SKM-1 (cell line): ENCODE measurements around the gene MRPS30.
"Not testable (repeated sequence)": the region's sequence is repeated elsewhere in the genome, so short reads cannot be mapped to it uniquely, and the experiment has no call there.

Experiments
- DNase-seq: peaks from one replicate; lab custom pipeline; 2025; ENCODE audit not compliant: unreplicated experiment; lab: John Stamatoyannopoulos, UW

Gene MRPS30

DNA sequence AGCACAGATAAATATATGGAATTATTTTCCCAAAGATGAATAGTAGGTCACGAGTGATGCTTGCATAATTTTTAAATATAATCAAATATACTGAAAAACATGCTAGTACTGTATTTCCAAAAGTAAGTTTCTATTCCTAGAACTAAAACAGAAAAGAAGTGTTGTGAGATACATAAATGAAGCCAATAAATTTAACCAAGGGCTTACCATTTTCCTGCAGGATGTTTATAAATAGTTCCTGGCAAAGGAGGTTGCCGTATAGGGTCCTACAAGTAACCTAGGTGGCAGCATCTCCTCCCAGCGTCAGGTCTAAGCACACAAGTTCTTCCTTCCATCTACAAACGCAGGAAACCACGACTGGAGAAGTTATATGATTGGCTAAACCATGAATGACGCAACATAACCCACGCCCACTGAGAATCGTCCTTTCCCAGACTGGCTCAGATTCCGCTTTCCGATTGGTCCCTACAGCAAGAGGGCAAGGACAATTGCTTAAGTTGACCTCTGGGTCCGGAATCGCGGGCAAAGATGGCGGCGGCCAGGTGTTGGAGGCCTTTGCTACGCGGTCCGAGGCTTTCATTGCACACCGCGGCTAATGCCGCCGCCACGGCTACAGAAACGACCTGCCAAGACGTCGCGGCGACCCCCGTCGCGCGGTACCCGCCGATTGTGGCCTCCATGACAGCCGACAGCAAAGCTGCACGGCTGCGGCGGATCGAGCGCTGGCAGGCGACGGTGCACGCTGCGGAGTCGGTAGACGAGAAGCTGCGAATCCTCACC lies at the start of gene MRPS30:
TSS of gene MRPS30 (plus strand) at position 513 of the 780 bp plus-strand sequence. CDS start at position 529, 16 bp downstream.
- peak; percentile 98 for DNase-seq

DNA sequence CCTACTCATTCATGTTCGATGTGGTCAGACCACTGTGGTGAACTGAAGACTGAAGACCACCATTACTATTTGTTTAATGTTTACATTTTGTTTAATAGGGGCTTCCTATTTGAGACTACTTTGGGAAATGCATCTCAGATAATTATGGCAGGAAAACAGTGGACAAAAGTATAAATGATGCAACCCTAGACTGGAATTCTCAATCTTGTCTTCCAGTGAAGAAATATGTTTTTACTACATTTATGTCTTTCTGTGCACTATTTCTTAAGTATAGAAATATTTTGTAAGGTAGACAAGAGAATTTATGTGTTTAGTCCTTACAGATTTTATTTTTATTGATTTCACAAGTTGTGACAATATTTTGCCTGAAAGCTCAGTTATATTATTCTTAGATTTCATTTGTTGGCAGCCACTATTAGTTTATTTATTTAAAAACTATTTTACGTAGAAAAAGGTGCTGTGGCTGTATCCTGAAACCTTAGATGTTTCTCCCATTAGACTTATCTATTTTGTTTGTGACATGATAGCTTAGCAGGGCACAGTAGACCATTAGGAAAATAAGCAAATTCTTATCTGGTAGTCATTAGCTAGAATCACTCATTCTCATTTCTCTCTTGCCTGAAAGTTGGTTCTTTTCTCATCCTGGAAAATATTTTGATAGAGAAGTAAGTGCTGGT lies 39.4 kb upstream of the MRPS30 start:
- DNase-seq, result no peak

DNA sequence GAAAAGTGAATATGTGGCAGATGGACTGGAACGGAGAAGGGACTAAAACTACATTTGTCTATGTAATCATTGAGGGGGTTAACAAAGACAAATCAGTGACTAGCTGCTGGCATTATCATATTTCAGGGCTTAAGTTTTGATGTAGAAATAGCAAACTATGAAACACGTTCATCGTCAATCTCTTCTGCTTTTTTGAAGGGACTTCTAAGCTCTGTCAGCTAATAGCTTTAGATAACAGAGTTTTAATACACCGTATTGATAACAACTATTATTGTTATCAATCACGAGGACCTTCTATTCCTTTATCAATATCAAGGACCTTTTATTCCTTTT lies 38.9 kb upstream of the MRPS30 start:
- DNase-seq, result no peak

DNA sequence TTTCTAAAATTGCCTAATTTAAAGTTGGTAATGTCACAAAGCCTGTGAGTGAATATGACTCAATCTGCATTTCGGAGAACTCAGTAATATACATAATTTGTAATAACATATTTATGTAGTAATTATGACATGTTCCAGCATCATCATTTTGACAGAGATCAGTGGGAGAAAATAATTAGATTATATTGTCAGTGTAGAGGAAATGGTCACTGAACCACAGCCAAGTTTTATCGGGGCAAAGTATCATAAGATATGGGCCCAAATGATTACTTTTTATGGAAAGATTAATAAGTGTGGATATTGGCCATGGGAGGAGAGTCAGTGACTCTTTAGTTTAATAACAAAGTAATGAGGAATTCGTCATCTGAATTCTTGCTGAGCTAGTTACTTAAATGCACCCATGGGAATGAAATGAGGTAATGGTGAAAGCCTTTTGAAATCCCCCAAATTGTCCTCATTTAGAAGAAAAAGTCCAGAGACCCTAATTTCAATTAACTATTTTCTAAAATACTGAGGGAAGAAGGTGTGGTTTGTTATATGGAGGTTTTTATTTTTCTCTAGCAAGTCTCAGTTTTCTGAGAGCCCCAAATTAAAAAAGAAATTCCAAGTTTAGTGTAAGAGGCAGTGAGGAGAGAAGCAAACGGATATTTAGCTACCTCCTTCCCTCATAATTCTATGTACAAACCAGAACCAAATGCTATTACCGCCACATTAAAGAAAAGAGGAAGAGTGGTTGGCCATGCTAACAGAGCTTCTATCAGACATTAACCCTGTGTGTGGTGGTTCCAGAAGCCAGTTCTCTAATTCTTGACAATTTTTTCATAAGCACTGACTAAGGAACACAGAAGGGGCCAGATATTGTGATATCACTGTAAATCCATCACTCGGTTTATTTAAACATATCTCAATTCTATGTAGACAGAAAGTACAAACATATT lies 37.7 kb upstream of the MRPS30 start:
- no peak for DNase-seq

DNA sequence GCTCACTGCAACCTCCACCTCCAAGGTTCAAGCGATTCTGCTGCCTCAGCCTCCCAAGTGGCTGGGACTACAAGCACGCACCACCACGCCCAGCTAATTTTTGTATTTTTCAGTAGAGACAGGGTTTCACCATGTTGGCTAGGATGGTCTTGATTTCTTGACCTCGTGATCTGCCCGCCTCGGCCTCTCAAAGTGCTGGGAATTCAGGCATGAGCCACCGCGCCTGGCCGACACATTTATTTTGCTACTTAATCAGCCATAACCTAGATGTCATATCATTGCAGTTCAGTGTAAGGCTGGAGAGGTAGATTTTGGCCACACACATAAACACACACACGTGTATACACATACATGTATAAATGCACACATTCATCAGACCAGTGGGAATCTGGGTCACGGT lies 36.4 kb upstream of the MRPS30 start:
- not testable (repeated sequence) for DNase-seq

DNA sequence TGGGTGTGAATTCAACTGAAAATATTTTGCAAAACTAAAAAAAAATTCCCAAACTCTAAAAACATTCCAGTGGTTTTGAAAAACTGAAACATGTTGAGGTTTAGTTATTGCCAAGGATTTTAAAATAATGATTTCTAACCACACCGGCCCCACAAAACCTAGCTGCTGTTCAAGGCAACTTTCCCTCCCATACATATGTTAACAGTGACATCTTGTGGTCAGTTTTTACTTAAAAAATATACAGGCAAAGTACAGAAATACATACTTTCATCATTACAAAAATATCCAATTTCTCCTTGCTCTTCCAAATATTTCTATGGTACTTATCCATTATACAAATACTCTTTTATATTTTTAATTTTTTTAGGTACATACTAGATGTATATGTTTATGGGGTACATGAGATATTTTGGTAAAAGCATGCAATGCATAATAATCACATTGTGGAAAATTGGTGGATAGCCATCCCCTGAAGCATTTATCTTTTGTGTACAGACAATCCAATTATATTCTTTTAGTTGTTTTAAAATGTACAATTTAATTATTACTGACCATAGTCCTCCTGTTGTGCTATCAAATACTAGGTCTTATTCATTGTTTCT lies 34.4 kb upstream of the MRPS30 start:
- peak; percentile 40 for DNase-seq

DNA sequence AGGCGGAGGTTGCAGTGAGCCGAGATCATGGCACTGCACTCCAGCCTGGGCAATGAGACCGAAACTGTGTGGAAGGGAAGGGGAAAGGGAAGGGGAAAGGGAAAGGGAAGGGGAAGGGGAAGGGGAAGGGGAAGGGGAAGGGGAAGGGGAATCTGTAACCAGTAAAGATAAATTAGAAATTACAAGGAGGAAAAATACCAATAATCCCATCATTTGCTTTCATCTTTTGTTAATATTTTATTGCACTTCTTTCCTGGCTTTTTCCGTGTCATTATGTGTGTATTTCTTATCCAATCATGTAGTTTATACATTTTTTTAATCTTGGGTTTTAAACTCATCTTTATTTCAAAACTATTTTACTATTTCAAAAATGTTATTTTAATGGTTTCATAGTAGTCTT lies 29.6 kb upstream of the MRPS30 start:
- no peak for DNase-seq

DNA sequence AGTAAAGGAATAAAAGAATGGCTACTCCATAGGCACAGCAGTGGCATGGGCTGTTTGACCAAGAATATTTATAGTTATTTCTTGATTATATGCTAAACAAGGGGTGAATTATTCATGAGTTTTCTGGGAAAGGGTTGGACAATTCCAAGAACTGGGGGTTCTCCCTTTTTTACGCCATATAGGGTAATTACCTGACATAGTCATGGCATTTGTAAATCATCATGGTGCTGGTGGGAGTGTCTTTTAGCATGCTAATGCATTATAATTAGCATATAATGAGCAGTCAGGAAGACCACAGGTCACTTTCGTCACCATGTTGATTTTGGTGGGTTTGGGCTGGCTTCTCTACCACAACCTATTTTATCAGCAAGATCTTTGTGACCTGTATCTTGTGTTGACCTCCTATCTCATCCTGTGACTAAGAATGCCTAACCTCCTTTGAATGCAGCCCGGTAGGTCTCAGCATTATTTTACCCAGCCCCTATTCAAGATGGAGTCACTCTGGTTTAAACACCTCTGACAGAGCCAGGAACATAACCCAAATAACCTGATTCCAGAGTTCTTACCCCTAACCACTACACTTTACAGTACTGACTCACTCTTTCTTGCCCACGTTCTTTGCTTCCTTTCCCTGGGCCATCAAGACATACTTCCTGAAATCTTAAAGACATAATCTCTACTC lies 25.0 kb upstream of the MRPS30 start:
- DNase-seq, result no peak

DNA sequence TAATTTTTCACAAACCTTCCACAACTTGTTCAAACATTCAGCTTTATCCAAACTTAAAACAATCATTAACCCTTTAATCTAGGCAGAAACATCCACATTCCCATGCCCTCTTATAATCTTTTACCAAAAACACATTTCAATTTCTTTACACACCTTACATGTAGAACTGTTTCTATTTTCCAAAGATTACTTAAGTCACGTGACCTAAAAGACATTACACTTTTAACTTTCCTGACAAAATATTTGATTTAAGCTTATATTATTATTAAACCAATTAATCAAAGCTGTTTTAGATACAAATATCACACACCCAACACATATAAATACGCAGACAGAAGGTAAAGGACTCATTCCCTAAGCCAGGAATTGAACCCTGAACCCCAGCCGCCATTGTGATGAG lies 21.0 kb upstream of the MRPS30 start:
- DNase-seq, result no peak

DNA sequence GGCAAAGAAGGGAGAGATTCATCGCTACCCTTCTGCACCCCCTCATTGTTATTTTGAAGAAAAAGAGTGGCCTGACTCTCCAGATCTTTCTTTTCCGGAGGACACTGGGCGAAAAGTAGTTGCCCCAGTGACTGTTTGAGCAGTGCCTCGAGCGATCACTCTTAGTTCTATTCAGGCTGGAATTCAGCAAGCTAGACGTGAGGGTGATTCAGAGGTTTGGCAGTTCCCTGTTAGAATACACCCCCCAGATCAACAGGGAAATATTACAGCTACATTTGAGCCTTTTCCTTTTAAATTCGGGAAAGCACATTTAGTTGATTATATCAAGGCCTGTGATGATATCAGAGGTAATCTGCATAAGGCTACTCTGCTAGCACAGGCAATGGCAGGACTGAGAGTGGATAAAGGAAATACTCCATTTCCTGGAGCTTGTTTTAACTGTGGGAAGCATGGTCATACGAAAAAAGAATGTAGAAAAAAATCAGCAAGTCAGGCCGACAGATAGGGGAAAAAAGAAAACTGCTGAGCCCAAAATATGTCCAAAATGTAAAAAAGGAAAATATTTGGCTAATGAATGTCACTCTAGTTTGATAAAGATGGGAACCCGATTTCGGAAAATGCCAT lies 19.3 kb upstream of the MRPS30 start:
- DNase-seq, result not testable (repeated sequence)

DNA sequence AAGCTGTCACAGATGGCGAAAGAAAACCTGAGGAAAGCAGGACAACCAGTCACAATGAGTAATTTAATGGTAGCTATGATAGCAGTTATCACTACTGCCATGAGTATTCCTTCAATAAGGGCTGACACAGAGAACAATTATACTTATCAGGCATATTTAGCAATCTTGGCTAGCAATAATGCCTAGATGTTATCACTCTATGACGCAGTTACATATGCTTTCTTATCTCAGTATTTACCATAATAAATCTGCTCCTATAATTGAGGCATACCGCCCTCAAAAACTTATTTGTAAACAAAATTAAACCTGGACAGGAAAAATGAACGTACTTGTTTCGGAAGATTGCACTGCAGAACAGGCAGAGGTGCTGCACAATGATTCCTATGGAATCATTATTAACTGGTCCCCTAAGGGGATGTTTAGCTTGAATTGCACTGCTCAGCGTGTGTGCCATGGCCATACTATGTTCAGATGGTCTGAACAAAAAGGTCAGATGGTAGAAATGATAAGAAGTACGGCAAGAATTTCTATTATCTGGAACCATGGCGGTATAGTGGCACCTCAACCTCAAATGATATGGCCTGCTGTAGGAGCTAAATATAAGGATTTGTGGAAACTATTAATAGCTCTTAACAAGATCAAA lies 16.6 kb upstream of the MRPS30 start:
- DNase-seq, result not testable (repeated sequence)

DNA sequence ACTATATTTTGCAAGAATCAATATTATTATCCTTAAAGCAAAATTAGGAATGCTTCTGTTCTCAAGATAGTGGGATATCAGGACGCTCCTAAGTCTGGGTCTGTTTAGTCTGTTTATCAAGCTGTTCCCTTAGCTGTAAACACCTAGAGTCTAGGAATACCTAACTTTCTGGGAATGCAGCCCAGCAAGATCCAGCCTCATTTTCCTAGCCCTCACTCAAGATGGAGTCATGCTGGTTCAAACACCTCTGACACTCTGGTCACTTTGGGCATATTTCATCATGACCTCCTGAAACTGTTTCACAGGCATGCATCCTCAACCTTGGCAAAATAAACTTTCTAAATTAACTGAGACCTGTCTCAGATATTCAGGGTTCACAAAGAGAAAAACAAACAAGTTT lies 14.4 kb upstream of the MRPS30 start:
- no peak for DNase-seq

DNA sequence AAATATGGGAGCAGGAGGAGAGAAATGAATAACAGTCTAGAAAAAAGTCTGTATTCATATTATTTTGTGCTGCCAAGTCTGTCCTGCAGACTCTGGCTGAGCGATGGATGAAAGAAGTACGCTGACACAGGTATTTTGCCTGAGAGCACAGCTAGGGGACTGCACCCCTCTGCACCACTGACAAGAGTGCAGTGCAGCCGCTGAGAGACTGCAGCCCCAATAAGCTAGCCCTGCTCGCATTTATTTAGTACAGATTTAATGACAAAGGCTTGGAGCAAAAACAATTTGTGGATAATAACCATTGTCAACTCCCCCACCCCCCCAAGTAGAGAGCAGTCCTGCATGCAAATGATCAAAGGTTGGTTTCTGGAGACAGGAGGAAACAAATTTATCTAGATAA lies 13.3 kb upstream of the MRPS30 start:
- no peak for DNase-seq

DNA sequence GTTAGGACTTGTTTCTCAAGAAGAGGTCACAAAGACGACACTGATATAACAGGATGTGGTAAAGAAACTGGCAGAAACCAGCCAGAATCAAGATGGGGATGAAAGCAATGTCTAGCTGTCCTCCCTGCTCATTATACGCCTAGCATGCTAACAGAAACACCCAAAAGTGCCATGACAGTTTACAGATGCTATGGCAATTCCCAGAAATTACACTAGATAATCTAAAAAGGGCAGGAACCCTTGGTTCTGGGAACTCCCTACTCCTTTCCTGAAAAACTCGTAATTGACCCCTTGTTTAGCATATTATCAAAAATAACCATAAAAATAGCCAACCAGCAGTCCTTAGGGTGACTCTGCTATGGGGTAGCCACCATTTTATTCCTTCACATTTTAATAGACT lies 10.9 kb upstream of the MRPS30 start:
- no peak for DNase-seq

DNA sequence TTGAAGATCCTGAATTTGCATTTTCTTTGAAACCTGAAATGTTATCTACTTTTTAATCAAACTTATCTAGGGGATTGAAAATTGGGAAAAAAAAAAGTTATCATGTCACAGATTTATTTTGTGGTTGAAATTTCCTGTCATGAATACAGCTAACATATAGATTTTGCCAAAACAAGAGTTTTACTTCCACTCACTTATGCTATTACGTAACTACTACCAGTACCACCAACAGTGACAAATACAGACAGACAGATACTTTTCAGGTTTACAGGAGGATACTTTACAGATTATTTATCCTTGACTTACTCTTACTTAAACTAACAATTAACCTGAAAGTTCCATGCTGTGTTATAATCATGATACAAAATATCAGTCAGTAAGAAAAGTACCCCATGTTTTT lies 6.8 kb upstream of the MRPS30 start:
- DNase-seq, result no peak

DNA sequence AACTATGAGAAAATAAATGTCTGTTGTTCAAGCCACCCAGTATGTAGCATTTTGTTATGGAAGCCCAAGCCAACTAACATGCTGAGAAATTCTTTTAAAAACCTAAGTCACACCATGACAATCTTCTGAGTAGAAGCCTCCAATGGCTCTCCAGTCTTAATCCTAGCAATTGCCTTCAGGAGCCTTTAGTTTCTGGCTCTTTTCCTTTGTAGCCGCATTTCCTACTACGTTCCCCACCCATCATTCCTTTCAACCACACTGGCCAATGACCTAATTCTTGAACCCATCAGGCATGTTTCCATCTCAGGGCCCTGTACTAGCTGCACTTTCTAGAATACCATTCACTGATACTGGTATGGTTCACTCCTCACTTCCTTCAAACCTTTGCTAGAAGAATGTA lies 2.1 kb upstream of the MRPS30 start:
- no peak for DNase-seq

DNA sequence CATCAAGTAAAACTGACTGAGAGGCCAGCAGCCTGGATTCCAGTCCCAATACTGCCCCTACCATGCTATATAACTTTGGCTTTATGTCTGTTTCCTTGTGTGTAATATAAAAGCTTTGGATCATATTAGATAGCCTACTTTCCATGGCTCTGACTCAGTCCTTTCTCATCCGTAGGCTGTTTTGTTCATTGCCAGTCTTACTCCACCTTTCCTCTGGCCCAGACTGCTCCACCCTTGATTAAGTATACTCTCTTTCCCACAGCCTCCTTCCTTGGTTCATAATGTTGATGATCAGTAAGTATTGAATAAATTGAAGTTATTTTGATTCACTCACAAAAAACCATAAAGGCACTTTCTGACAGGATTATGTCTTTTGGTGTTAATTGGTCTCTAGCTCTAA lies 1.5 kb upstream of the MRPS30 start:
- DNase-seq, result no peak

DNA sequence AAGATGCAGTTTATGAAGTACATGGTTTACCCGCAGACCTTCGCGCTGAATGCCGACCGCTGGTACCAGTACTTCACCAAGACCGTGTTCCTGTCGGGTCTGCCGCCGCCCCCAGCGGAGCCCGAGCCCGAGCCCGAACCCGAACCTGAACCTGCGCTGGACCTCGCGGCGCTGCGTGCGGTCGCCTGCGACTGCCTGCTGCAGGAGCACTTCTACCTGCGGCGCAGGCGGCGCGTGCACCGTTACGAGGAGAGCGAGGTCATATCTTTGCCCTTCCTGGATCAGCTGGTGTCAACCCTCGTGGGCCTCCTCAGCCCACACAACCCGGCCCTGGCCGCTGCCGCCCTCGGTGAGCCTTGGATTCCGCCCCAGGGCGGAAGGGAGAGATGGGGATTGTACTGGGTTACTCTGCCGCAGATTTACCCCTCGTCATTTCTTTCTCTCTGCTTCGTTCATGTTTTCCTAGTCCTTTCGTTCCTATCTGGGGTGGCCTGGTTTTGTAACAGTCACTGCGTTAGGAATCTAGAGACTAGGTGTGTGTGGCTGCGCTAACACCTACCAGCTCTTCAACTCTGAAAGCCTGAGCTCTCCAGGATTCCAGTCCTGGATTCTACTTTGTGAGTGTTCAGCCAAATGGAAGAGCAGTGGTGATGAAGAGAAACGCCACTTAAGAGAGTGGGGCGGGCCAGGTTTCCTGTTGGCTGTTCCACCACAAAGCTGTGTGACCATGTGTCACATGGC lies 638 bp downstream of the MRPS30 start:
- DNase-seq, result no peak

DNA sequence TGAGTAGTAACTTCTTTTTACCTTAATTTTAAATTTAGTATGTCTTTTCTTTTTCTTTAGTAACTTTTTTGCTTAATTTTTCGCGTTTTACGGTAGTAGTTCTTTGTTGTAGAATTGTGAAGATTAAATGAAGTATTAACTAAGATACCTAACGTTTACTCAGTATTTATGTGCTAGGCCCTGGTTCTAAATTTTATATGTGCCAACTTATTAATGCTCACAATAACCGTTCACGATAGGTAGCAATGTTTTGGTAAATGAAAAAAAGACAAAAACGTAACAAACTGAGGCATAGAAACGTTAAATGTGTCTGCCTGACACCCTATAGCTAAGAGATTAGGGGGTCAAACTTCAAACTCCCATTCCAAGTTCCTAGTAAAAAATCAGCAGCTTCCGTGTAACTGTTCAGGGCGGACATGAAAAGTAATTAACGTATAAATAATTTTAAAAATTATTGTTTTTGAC lies 1.2 kb downstream of the MRPS30 start:
- DNase-seq, result no peak
